OCI-LY7 (cell line): ENCODE results near the gene TMEM123. TPM values are rescaled to one million over a fixed set of nuclear protein-coding genes. Genes with fewer than 3 reads are reported as not detected.

Experiments used
- BruUV-seq: library from RNA; stranded (reverse); fragments of 400-500 nt; replicated peaks from 2 replicates; lab custom pipeline; 2021; lab: Mats Ljungman, UMichigan
- CTCF ChIA-PET: fragments of 300-600 bp; sonication (Branson Sonifier 250); formaldehyde crosslinking; loops from one replicate; lab custom pipeline; 2022; ENCODE audit warnings: antibody characterized with exemption; ENCODE audit not compliant: unreplicated experiment; lab: Charles Lee
- POLR2A ChIA-PET: fragments of 300-600 bp; sonication (Branson Sonifier 250); formaldehyde crosslinking; loops from one replicate; lab custom pipeline; 2022; ENCODE audit warnings: antibody characterized with exemption; lab: Charles Lee
- DNase-seq: peaks from one replicate; pipeline ENCODE4 v3.0.0-alpha.2; 2015; ENCODE audit warnings: low spot score
- H2AFZ ChIP-seq: fragments of 200-600 bp; sonication (generic), shearing (Covaris generic); 2 replicates; pipeline ENCODE4 v1.6.1; 2014; ENCODE audit warnings: mild to moderate bottlenecking, antibody characterized with exemption, low read length, moderate library complexity
- H3K27ac ChIP-seq: fragments of 200-600 bp; sonication (generic); 2 replicates; pipeline ENCODE4 v1.5.1; 2014; ENCODE audit warnings: mixed run types, low read depth, mild to moderate bottlenecking, moderate library complexity, low read length, inconsistent platforms; ENCODE audit not compliant: poor library complexity, severe bottlenecking
- H3K36me3 ChIP-seq: fragments of 200-600 bp; sonication (generic); 2 replicates; pipeline ENCODE4 v1.6.1; 2014; ENCODE audit warnings: mild to moderate bottlenecking, antibody characterized with exemption, low read length, moderate library complexity, mixed read lengths; ENCODE audit not compliant: insufficient read depth
- H3K4me1 ChIP-seq: fragments of 200-600 bp; sonication (generic); 2 replicates; pipeline ENCODE4 v1.5.1; 2014; ENCODE audit warnings: mild to moderate bottlenecking, low read length; ENCODE audit not compliant: insufficient read depth, poor library complexity, severe bottlenecking
- H3K4me2 ChIP-seq: fragments of 200-600 bp; sonication (generic); 2 replicates; pipeline ENCODE4 v1.6.1; 2014; ENCODE audit warnings: mild to moderate bottlenecking, low read length
- H3K4me3 ChIP-seq: fragments of 200-600 bp; sonication (generic); 2 replicates; pipeline ENCODE4 v1.5.1; 2014; ENCODE audit warnings: mild to moderate bottlenecking, low read depth, low read length; ENCODE audit not compliant: poor library complexity, severe bottlenecking
- H3K79me2 ChIP-seq: fragments of 200-600 bp; sonication (generic); 2 replicates; pipeline ENCODE4 v1.6.1; 2016; ENCODE audit warnings: low read depth, mild to moderate bottlenecking, low read length, moderate library complexity, mixed read lengths; ENCODE audit not compliant: insufficient read depth
- H3K9me2 ChIP-seq: fragments of 200-600 bp; sonication (generic); 2 replicates; pipeline ENCODE4 v1.6.1; 2016; ENCODE audit warnings: mild to moderate bottlenecking, low read length, mixed read lengths; ENCODE audit not compliant: insufficient read depth
- H3K9me3 ChIP-seq: fragments of 200-600 bp; sonication (generic); 2 replicates; pipeline ENCODE4 v1.6.1; 2014; ENCODE audit warnings: mild to moderate bottlenecking, mixed run types, low read length, mixed read lengths
- H4K20me1 ChIP-seq: fragments of 200-600 bp; sonication (generic); 2 replicates; pipeline ENCODE4 v1.6.1; 2014; ENCODE audit warnings: mild to moderate bottlenecking, antibody characterized with exemption, low read length, moderate library complexity, mixed read lengths; ENCODE audit not compliant: insufficient read depth
- EZH2phosphoT487 ChIP-seq: fragments of 200-600 bp; sonication (generic); IDR thresholded peaks from 2 replicates; pipeline ENCODE4 v1.6.1; 2018; ENCODE audit warnings: low read depth, borderline replicate concordance, mild to moderate bottlenecking, mixed run types, antibody characterized with exemption, low read length, moderate library complexity, mixed read lengths
- intact Hi-C: fragments of 100-400 bp; cut with micrococcal nuclease; formaldehyde crosslinking; loops from one replicate; pipeline ENCODE4 v1.10.0; 2022; ENCODE audit not compliant: unreplicated experiment
- total RNA-seq, 2 experiments: library from RNA; depleted of rRNA in 1 of 2; stranded (reverse); fragments of >200 nt in 1 of 2; shearing (Covaris generic) in 1 of 2; gene quantifications; 2 replicates each; pipeline ENCODE4 v1.2.3, GENCODE V29; 2014 to 2022
- TF ChIP-seq, protein P1 (sequence below): fragments of 200-600 bp; sonication (generic); conservative IDR thresholded peaks from 2 replicates; pipeline ENCODE4 v1.5.1; 2014; ENCODE audit warnings: mild to moderate bottlenecking, antibody characterized with exemption, low read length, moderate library complexity, mixed read lengths

Gene TMEM123
- total RNA-seq, 2 experiments from 2014 or later = 127 to 232 TPM

DNA sequence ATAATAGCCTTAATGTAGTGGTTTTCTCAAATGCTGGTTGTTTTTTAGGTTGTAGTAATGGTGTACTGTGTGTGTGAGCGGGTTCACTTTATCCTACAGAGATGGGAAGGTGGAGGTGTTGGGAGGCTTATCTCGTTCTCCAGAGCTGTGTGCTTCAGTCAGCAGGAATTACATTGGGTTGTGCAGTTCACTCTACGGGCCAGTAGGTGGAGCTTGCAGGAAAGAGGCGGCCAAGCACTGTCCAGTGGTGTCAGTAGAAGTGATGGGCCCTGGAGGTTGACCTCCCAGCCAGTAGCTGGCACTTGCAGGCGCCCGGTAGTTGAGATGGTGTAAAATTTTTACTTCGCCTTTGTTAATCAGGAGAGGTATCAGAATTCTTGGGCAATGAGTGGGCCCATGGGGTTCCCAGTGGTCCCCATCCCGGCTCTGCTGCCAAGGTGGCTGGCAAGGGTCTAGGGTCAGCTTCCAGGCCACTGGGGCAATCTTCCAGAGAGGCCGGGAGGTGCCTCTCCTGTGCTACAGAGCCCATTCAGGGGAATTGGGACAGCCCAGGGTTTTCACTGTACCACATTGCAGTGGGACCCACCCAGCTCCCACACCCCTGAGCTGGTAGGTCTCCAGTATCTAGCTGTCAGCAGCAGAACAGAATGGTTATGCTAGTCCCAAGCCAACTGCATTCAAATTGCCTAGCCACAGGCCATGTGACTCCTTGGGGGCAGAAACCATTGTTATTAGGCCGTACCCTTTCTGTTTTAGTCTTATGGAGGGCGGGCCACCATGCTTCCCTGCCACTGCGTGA lies 61.7 kb downstream of the TMEM123 start:
- H3K27ac ChIP-seq = no peak overlapping the region
- H2AFZ ChIP-seq = no peak overlapping the region
- no peak overlapping the region for H3K4me3 ChIP-seq
- no peak overlapping the region for H3K4me2 ChIP-seq
- no peaks in the 10 kb centered on the region for H3K9me3 ChIP-seq
- H4K20me1 ChIP-seq = no peaks in the 10 kb centered on the region
- DNase-seq = peak; percentile 74
- H3K36me3 ChIP-seq = peaks cover 69% of the 10 kb centered on the region
- intact Hi-C loops = loop anchor here (1.0 to 5.0 kb wide), 4 partner anchors 39 to 221 kb away; no protein-coding TSS in a partner anchor
- TF ChIP-seq, protein P1, sequence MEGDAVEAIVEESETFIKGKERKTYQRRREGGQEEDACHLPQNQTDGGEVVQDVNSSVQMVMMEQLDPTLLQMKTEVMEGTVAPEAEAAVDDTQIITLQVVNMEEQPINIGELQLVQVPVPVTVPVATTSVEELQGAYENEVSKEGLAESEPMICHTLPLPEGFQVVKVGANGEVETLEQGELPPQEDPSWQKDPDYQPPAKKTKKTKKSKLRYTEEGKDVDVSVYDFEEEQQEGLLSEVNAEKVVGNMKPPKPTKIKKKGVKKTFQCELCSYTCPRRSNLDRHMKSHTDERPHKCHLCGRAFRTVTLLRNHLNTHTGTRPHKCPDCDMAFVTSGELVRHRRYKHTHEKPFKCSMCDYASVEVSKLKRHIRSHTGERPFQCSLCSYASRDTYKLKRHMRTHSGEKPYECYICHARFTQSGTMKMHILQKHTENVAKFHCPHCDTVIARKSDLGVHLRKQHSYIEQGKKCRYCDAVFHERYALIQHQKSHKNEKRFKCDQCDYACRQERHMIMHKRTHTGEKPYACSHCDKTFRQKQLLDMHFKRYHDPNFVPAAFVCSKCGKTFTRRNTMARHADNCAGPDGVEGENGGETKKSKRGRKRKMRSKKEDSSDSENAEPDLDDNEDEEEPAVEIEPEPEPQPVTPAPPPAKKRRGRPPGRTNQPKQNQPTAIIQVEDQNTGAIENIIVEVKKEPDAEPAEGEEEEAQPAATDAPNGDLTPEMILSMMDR = peak; percentile 95
- TF ChIP-seq EZH2phosphoT487 = no peak
- CTCF ChIA-PET = interaction anchor here (0.6 to 2.3 kb wide), 12 partner anchors 9 to 223 kb away, joined by 3 to 9 read pairs (median 3); no protein-coding TSS in a partner anchor
- H3K79me2 ChIP-seq = peaks cover 4% of the 10 kb centered on the region
- peaks cover 28% of the 10 kb centered on the region for H3K4me1 ChIP-seq
- no peaks in the 10 kb centered on the region for H3K9me2 ChIP-seq
- BruUV-seq = no TSS peak
- POLR2A ChIA-PET = interaction anchor here (0.5 to 1.7 kb wide), 14 partner anchors 9 to 141 kb away, joined by 3 to 8 read pairs (median 3); partner anchors contain the start of gene TMEM123

DNA sequence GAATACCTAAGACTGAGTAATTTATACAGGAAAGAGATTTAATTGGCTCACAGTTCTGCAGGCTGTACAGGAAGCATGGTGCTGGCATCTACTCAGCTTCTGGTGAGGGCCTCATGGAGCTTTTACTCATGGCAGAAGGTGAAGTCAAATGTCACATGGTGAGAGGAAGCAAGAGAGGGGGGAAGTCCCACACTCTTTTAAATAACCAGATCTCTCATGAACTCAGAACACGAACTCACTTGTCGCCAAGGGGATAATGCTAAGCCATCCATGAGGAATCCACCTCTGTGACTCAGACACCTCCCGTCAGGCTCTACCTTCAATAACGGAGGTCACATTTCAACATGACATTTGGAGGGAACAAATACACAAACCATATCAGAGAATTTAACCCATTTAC lies 63.3 kb downstream of the TMEM123 start:
- intact Hi-C loops = no loop called here
- Histone ChIP-seq H2AFZ (no peak overlapping the region), H3K36me3 (peaks cover 53% of the 10 kb centered on the region), H3K27ac (no peak overlapping the region), H3K4me3 (no peak overlapping the region), H3K9me2 (no peaks in the 10 kb centered on the region), H3K4me2 (no peak overlapping the region), H3K9me3 (no peaks in the 10 kb centered on the region), H3K79me2 (peaks cover 1% of the 10 kb centered on the region; the same call in 1 of the 2 replicates), H4K20me1 (no peaks in the 10 kb centered on the region), H3K4me1 (peaks cover 19% of the 10 kb centered on the region)
- BruUV-seq = TSS peak; percentile 23
- TF ChIP-seq, protein P1 = no peak
- TF ChIP-seq EZH2phosphoT487 = no peak
- ChIA-PET POLR2A (interaction anchor here (0.6 to 1.7 kb wide), 8 partner anchors 24 to 1515 kb away, joined by 3 to 5 read pairs (median 4); partner anchors contain the start of gene TMEM123), CTCF (no interaction called here)
- no peak for DNase-seq
